H1 (cell line): ENCODE results near the gene FBH1. TPM values are rescaled to one million over a fixed set of nuclear protein-coding genes. Genes with fewer than 3 reads are reported as not detected.

Experiments used
- CTCF ChIA-PET: fragments of 300-600 bp; sonication (Branson Sonifier 250); formaldehyde crosslinking; loops from one replicate; lab custom pipeline; 2021; ENCODE audit not compliant: partially characterized antibody; lab: Charles Lee
- POLR2A ChIA-PET: fragments of 300-600 bp; sonication (Branson Sonifier 250); formaldehyde crosslinking; loops from one replicate; lab custom pipeline; 2021; ENCODE audit warnings: inconsistent platforms; ENCODE audit not compliant: partially characterized antibody; lab: Charles Lee
- DNase-seq, 2 experiments: peaks; one replicate each; pipeline versions ENCODE4 v3.0.0 to v3.0.0-alpha.2; 2010 to 2022; ENCODE audit warnings: low spot score in 2 of 2, low read depth in 1 of 2, mixed read lengths in 1 of 2
- FAIRE-seq: peaks from 2 replicates; lab custom pipeline; 2011; peaks lifted over from hg19 to GRCh38; lab: Jason Lieb, UNC
- H2AFZ ChIP-seq: 2 replicates; pipeline ENCODE4 v1.8.1; 2012; ENCODE audit warnings: low read length, inconsistent platforms
- H2AK5ac ChIP-seq: 2 replicates; pipeline ENCODE4 v1.6.1; 2013; ENCODE audit warnings: low read depth, low read length
- H2BK120ac ChIP-seq: replicated peaks from 2 replicates; pipeline ENCODE3; 2013; ENCODE audit warnings: low read depth, low read length, inconsistent platforms
- H2BK12ac ChIP-seq: 2 replicates; pipeline ENCODE4 v1.6.1; 2013; ENCODE audit warnings: low read depth, low read length
- H2BK15ac ChIP-seq: 2 replicates; pipeline ENCODE4 v1.6.1; 2013; ENCODE audit warnings: low read length
- H2BK20ac ChIP-seq: 2 replicates; pipeline ENCODE4 v1.6.1; 2013; ENCODE audit warnings: low read length
- H2BK5ac ChIP-seq: 2 replicates; pipeline ENCODE4 v1.6.1; 2013; ENCODE audit warnings: low read depth, low read length
- H3K14ac ChIP-seq: 2 replicates; pipeline ENCODE4 v1.6.1; 2013; ENCODE audit warnings: inconsistent platforms; ENCODE audit not compliant: insufficient read length
- H3K18ac ChIP-seq: 2 replicates; pipeline ENCODE4 v1.6.1; 2013; ENCODE audit warnings: low read length; ENCODE audit errors: extremely low read depth
- H3K23ac ChIP-seq: 2 replicates; pipeline ENCODE4 v1.6.1; 2013; ENCODE audit warnings: inconsistent platforms; ENCODE audit not compliant: insufficient read length
- H3K23me2 ChIP-seq: 2 replicates; pipeline ENCODE4 v1.6.1; 2013; ENCODE audit warnings: low read depth, low read length
- H3K27ac ChIP-seq: 2 replicates; pipeline ENCODE4 v1.6.1; 2011; ENCODE audit warnings: low read depth, low read length, inconsistent platforms
- H3K27me3 ChIP-seq, 4 experiments: replicated peaks in 1 of 4; 1 replicate in 1 of 4; 2 replicates in 3 of 4; pipeline versions ENCODE4 v1.6.1 to v1.8.1; 2011 to 2013; ENCODE audit warnings: low read length in 3 of 4, mild to moderate bottlenecking in 3 of 4, inconsistent platforms in 2 of 4, mixed read lengths in 2 of 4, moderate library complexity in 1 of 4; ENCODE audit not compliant: control insufficient read depth in 3 of 4, insufficient read depth in 3 of 4; ENCODE audit errors: extremely low read depth in 1 of 4
- H3K36me3 ChIP-seq, 4 experiments: 2 replicates each; pipeline versions ENCODE4 v1.6.1 to v1.8.1; 2011 to 2013; ENCODE audit warnings: mild to moderate bottlenecking in 4 of 4, low read length in 3 of 4, moderate library complexity in 2 of 4, control low read depth in 1 of 4, inconsistent platforms in 1 of 4; ENCODE audit not compliant: insufficient read depth in 4 of 4, control insufficient read depth in 2 of 4
- H3K4ac ChIP-seq: replicated peaks from 2 replicates; pipeline ENCODE3; 2013; ENCODE audit warnings: low read length, low read depth, mixed read lengths, inconsistent platforms; ENCODE audit not compliant: insufficient read length
- H3K4me1 ChIP-seq, 4 experiments: replicated peaks in 1 of 4; 1 replicate in 1 of 4; 2 replicates in 3 of 4; pipeline versions ENCODE4 v1.6.1 to v1.8.1; 2011 to 2013; ENCODE audit warnings: low read length in 3 of 4, inconsistent platforms in 2 of 4, mixed read lengths in 1 of 4; ENCODE audit not compliant: insufficient read depth in 4 of 4, control insufficient read depth in 3 of 4
- H3K4me2 ChIP-seq, 2 experiments: 2 replicates each; pipeline versions ENCODE4 v1.6.1 to v1.8.1; 2011 to 2013; ENCODE audit warnings: low read depth in 2 of 2, low read length in 2 of 2, control low read depth in 1 of 2, inconsistent platforms in 1 of 2, mild to moderate bottlenecking in 1 of 2; ENCODE audit not compliant: insufficient read depth in 1 of 2
- H3K4me3 ChIP-seq, 4 experiments: fragments of 200-600, 300-600 bp in 1 of 4; sonication (generic), shearing (Covaris generic), sonication (Bioruptor Twin) in 1 of 4; 2 replicates each; pipeline versions ENCODE4 v1.5.1 to v1.8.1; 2011 to 2016; ENCODE audit warnings: low read length in 4 of 4, low read depth in 3 of 4, control low read depth in 2 of 4, inconsistent platforms in 2 of 4, mild to moderate bottlenecking in 2 of 4, mixed read lengths in 1 of 4, moderate library complexity in 1 of 4; ENCODE audit not compliant: insufficient read depth in 2 of 4; ENCODE audit errors: extremely low read depth in 1 of 4
- H3K56ac ChIP-seq: replicated peaks from 2 replicates; pipeline ENCODE3; 2013; ENCODE audit warnings: low read depth, mild to moderate bottlenecking, mixed read lengths, low read length, inconsistent platforms; ENCODE audit not compliant: insufficient read length
- H3K79me1 ChIP-seq: 2 replicates; pipeline ENCODE4 v1.6.1; 2013; ENCODE audit warnings: low read depth, low read length, control low read depth
- H3K79me2 ChIP-seq, 2 experiments: 2 replicates each; pipeline versions ENCODE4 v1.6.1 to v1.8.1; 2012 to 2013; ENCODE audit warnings: low read length in 2 of 2, mild to moderate bottlenecking in 2 of 2, inconsistent platforms in 1 of 2; ENCODE audit not compliant: insufficient read depth in 2 of 2, control insufficient read depth in 1 of 2
- H3K9ac ChIP-seq, 4 experiments: replicated peaks in 1 of 4; 1 replicate in 1 of 4; 2 replicates in 3 of 4; pipeline versions ENCODE4 v1.6.1 to v1.8.1; 2011 to 2013; ENCODE audit warnings: low read depth in 3 of 4, low read length in 3 of 4, control low read depth in 2 of 4, mild to moderate bottlenecking in 2 of 4, moderate library complexity in 2 of 4, inconsistent platforms in 1 of 4; ENCODE audit errors: extremely low read depth in 1 of 4
- H3K9me3 ChIP-seq, 2 experiments: 2 replicates each; pipeline versions ENCODE4 v1.6.1 to v1.8.1; 2012 to 2013; ENCODE audit warnings: mild to moderate bottlenecking in 2 of 2, moderate library complexity in 2 of 2, control low read depth in 1 of 2, inconsistent platforms in 1 of 2, low read depth in 1 of 2, low read length in 1 of 2, mixed read lengths in 1 of 2; ENCODE audit not compliant: insufficient read depth in 2 of 2
- H4K20me1 ChIP-seq, 2 experiments: replicated peaks in 1 of 2; 2 replicates each; pipeline versions ENCODE3 to v1.8.1; 2011 to 2013; ENCODE audit warnings: inconsistent platforms in 2 of 2, low read length in 2 of 2, mild to moderate bottlenecking in 1 of 2; ENCODE audit not compliant: insufficient read depth in 2 of 2, control insufficient read depth in 1 of 2
- H4K5ac ChIP-seq: 2 replicates; pipeline ENCODE4 v1.6.1; 2013; ENCODE audit warnings: low read length, low read depth, mixed read lengths, inconsistent platforms; ENCODE audit not compliant: insufficient read length
- H4K8ac ChIP-seq: 2 replicates; pipeline ENCODE4 v1.8.0; 2013; ENCODE audit warnings: mild to moderate bottlenecking, moderate library complexity, low read length, inconsistent platforms; ENCODE audit not compliant: insufficient read depth; ENCODE audit errors: extremely low read depth
- H4K91ac ChIP-seq: replicated peaks from 2 replicates; pipeline ENCODE3; 2013; ENCODE audit warnings: low read length, mixed read lengths, inconsistent platforms; ENCODE audit not compliant: insufficient read length
- BACH1 ChIP-seq: IDR thresholded peaks from 2 replicates; pipeline ENCODE4 v1.6.1; 2012; ENCODE audit warnings: low read length, improper control_type of control experiment
- CBX5 ChIP-seq: fragments of 300-800, 300-1000 bp; sonication (generic); IDR thresholded peaks from 2 replicates; pipeline ENCODE4 v1.7.1; 2016; ENCODE audit warnings: antibody characterized with exemption, low read length, low read depth
- E2F6 ChIP-seq: IDR thresholded peaks from 2 replicates; pipeline ENCODE4 v1.6.1; 2012; ENCODE audit warnings: inconsistent platforms
- GABPA ChIP-seq: IDR thresholded peaks from 2 replicates; pipeline ENCODE4 v1.6.1; 2011; ENCODE audit warnings: mild to moderate bottlenecking, low read length, moderate library complexity, borderline replicate concordance; ENCODE audit not compliant: insufficient read depth
- GTF2F1 ChIP-seq: IDR thresholded peaks from 2 replicates; pipeline ENCODE4 v1.6.1; 2012; ENCODE audit warnings: low read depth, low read length, improper control_type of control experiment, borderline replicate concordance
- HDAC2 ChIP-seq, 2 experiments: fragments of 300-600 bp in 1 of 2; sonication (generic) in 1 of 2; IDR thresholded peaks; 2 replicates each; pipeline ENCODE4 v1.6.1; 2011 to 2012; ENCODE audit warnings: low read depth in 2 of 2, low read length in 2 of 2, mild to moderate bottlenecking in 2 of 2, moderate library complexity in 2 of 2, borderline replicate concordance in 1 of 2, inconsistent platforms in 1 of 2
- KDM4A ChIP-seq: IDR thresholded peaks from one replicate; pipeline ENCODE4 v1.7.1; 2012; ENCODE audit warnings: low read depth, mild to moderate bottlenecking, moderate library complexity, low read length, inconsistent platforms; ENCODE audit not compliant: severe bottlenecking
- POLR2A ChIP-seq, 2 experiments: IDR thresholded peaks; 1 replicate in 1 of 2; 2 replicates in 1 of 2; pipeline ENCODE4 v1.6.1; 2011; ENCODE audit warnings: low read depth in 2 of 2, low read length in 2 of 2, mild to moderate bottlenecking in 2 of 2; ENCODE audit errors: control extremely low read depth in 1 of 2
- RFX5 ChIP-seq: IDR thresholded peaks from 2 replicates; pipeline ENCODE4 v1.6.1; 2011; ENCODE audit warnings: low read depth, low read length, improper control_type of control experiment, borderline replicate concordance
- SP2 ChIP-seq: IDR thresholded peaks from 2 replicates; pipeline ENCODE4 v1.6.1; 2012; ENCODE audit warnings: mild to moderate bottlenecking, low read length, inconsistent platforms
- TAF1 ChIP-seq: IDR thresholded peaks from 2 replicates; pipeline ENCODE4 v1.6.1; 2011; ENCODE audit warnings: mild to moderate bottlenecking, low read depth, low read length
- TAF7 ChIP-seq: optimal IDR thresholded peaks from 2 replicates; pipeline ENCODE3; 2011; ENCODE audit warnings: low read depth, mild to moderate bottlenecking, inconsistent platforms, low read length, moderate library complexity, borderline replicate concordance
- TBP ChIP-seq: IDR thresholded peaks from 2 replicates; pipeline ENCODE4 v1.6.1; 2011; ENCODE audit warnings: low read depth, low read length, improper control_type of control experiment
- TCF12 ChIP-seq: IDR thresholded peaks from 2 replicates; pipeline ENCODE4 v1.6.1; 2011; ENCODE audit warnings: low read depth, mild to moderate bottlenecking, low read length
- WGBS, 2 experiments: shearing (Covaris generic) in 1 of 2; methylation state at CpG; one replicate each; pipeline versions ENCODE4 v1.1.6 to v1.1.7; 2013 to 2015; ENCODE audit warnings: low lambda C conversion rate in 2 of 2, mixed read lengths in 2 of 2, inconsistent platforms in 1 of 2, low coverage in 1 of 2, missing lambda C conversion rate in 1 of 2; ENCODE audit not compliant: insufficient replicate concordance in 2 of 2, insufficient coverage in 1 of 2, insufficient read length in 1 of 2; ENCODE audit errors: extremely low coverage in 1 of 2, missing lambda C conversion rate in 1 of 2; 5-methylcytosine and 5-hydroxymethylcytosine counted together
- polyA plus RNA-seq, 7 experiments: library from polyadenylated mRNA; depleted of rRNA in 3 of 7; stranded (reverse) in 5 of 7; unstranded in 2 of 7; fragments of >200 nt in 5 of 7; fragments of 200-250 nt in 2 of 7; gene quantifications; 1 replicate in 5 of 7; 2 replicates in 1 of 7; 4 replicates in 1 of 7; pipeline versions ENCODE4 v1.2.1 to v1.2.3, GENCODE V29; 2011 to 2013; ENCODE audit warnings: missing spikeins in 2 of 7, mixed read lengths in 2 of 7
- total RNA-seq: library from RNA; stranded (reverse); fragmentation: NEBNext Ultra II Directional; extraction: Animal tissue kit (Norgen Biotek cat#: 25700); gene quantifications from 2 replicates; pipeline ENCODE4 v1.2.1, GENCODE V29; 2021

Gene FBH1
- total and polyA plus RNA-seq, 2 of the 8 experiments (the other 6 are each of a cell fraction or from before 2014, with no cell fraction given) = 31.1 to 51.8 TPM

DNA sequence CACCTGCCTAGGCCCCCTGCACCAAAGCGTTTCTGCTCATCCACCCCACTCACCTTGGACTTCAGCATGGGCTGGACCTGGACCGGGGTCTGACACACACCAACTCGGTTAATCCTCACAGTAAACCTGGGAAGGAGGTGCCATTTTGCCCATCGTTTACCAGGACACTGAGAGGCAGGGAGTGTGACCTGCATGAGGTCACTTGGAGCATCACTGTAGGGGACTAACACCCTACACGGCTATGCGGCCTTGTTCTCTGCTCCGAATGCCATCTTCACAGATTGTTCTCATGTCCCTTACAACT lies 33.4 kb upstream of the FBH1 start:
- ChIA-PET POLR2A (interaction anchor here (1.2 to 2.0 kb wide), 3 partner anchors 9 to 33 kb away, joined by 3 to 5 read pairs (median 4); partner anchors contain the start of gene ANKRD16), CTCF (interaction anchor here (1.0 to 9.6 kb wide), 4 partner anchors 8 to 16 kb away, joined by 3 to 70 read pairs (median 8); no protein-coding TSS in a partner anchor)
- no peak overlapping the region for H3K56ac ChIP-seq

More for the DNA sequence above, 33.4 kb upstream of the FBH1 start:
- Histone ChIP-seq H2BK12ac (no peak overlapping the region), H3K79me1 (no peaks in the 10 kb centered on the region), H4K20me1 (peaks cover 0 to 2% of the 10 kb centered on the region in 2 experiments), H4K91ac (no peak overlapping the region), H2AK5ac (no peak overlapping the region), H3K27ac (no peak overlapping the region), H2BK120ac (no peak overlapping the region), H3K14ac (no peak overlapping the region), H2BK20ac (no peak overlapping the region), H3K36me3 (no peaks in the 10 kb centered on the region), H4K8ac (no peak overlapping the region), H4K5ac (no peak overlapping the region), H2AFZ (no peak overlapping the region), H3K18ac (no peak overlapping the region), H2BK15ac (no peak overlapping the region), H3K4ac (no peak overlapping the region), H2BK5ac (no peak overlapping the region), H3K9me3 (no peaks in the 10 kb centered on the region), H3K27me3 (no peaks in the 10 kb centered on the region), H3K4me3 (no peak overlapping the region), H3K79me2 (no peaks in the 10 kb centered on the region), H3K23ac (no peak overlapping the region), H3K23me2 (no peaks in the 10 kb centered on the region), H3K4me1 (no peaks in the 10 kb centered on the region; a peak in 1 of 7 replicates), H3K9ac (no peak overlapping the region), H3K4me2 (no peak overlapping the region)
- FAIRE-seq (no peak), DNase-seq (no peak)
- WGBS, 2 experiments = 90% methylated on average over 7 of the region's 7 CpGs; no CpG with 5 or more reads in 1 of the 2 experiments
- TF ChIP-seq HDAC2 (IDR thresholded peaks at IDR 0.05; ENCODE audit: borderline replicate concordance in 1 of 2, low read depth in 2 of 2, low read length in 2 of 2) (no peak), TBP (no peak), CBX5 (no peak), GABPA (no peak), TAF1 (no peak), TAF7 (no peak), TCF12 (no peak), RFX5 (no peak), BACH1 (no peak), KDM4A (no peak), E2F6 (no peak), POLR2A (IDR thresholded peaks at IDR 0.05; ENCODE audit: control extremely low read depth in 1 of 2, low read depth in 2 of 2, low read length in 2 of 2) (no peak), SP2 (no peak), GTF2F1 (no peak)
